Coronary artery (tissue), 2 donors: Measurements from ENCODE around the gene PRPS1L1.

Source experiments
- DNase-seq: peaks from one replicate; pipeline ENCODE4 v3.0.0-alpha.2; 2017; ENCODE audit warnings: low spot score
- H3K27ac ChIP-seq, 2 donors: fragments of 200-600 bp; sonication (generic); one replicate each; pipeline ENCODE4 v1.5.1; 2016 to 2019
- H3K4me3 ChIP-seq: fragments of 200-600 bp; sonication (generic); 2 replicates; pipeline ENCODE4 v1.5.1; 2016; ENCODE audit warnings: mild to moderate bottlenecking, moderate library complexity
- CTCF ChIP-seq: fragments of 200-600 bp; sonication (generic); IDR thresholded peaks from one replicate; pipeline ENCODE4 v1.5.1; 2019; ENCODE audit warnings: antibody characterized with exemption

Gene PRPS1L1

DNA sequence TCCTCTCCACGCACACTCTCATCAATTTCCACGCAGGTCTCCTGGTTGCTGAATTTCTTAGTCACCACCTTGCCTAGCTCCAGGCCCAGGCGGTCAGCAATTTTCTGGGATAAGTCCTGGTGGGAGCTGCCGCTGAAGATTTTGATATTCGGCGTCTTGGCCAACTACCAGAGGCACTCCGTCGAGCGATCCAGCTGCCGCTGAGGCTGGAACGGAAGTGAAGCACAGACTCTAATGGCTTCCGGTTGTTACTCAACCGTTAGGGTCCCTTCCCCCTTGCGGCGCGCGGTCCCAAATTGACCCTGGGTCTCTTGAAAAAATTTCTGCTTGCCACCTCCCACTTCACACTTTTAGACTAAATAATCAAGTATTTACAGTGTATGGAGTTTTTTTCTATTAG is at the start of gene PRPS1L1:
TSS of gene PRPS1L1 (minus strand) at position 219 of the 400 bp plus-strand sequence.
- no peak within 1 kb of the TSS for H3K4me3 ChIP-seq
- H3K27ac ChIP-seq, result no peak within 1 kb of the TSS
- TF ChIP-seq CTCF, result no peak
- no peak for DNase-seq

DNA sequence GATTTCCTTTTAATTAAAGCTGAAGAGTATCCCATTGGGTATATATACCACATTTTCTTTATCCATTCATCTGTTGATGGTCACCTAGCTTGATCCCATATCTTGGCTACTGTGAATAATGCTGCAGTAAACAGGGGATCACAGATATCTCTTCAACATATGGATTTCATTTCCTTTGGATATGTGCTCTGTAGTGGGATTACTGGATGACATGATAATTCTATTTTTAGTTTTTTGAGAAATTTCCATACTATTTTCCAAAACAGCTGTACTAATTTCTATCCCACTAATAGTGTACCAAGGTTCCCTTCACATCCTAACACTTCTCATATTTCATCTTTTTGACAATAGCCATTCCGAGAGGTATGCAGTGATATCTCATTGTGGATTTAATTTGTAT is 48.8 kb upstream of the PRPS1L1 start:
- TF ChIP-seq CTCF, result no peak
- no peak for DNase-seq
- Histone ChIP-seq H3K27ac (no peak overlapping the region), H3K4me3 (no peak overlapping the region)

DNA sequence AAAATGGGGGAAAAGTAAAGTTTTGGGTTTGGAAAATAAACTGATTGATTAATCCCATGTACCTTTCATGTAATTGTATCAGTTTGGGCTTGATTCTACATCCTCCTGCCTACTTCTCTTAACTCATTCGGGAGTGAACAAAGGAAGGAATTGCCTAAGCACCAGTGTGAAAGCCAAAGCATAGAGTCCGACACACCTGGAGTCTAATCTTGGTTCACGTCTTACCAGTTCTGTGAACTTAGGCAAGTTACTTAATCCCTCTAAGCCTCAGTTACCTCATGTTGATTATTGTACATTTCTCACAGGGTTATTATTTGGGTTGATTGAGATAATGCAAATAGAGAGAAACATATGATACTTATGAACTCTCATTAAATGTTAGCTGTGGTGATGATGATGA is 41.1 kb upstream of the PRPS1L1 start:
- Histone ChIP-seq H3K27ac (no peak overlapping the region), H3K4me3 (no peak overlapping the region)
- no peak for DNase-seq
- no peak for TF ChIP-seq CTCF

DNA sequence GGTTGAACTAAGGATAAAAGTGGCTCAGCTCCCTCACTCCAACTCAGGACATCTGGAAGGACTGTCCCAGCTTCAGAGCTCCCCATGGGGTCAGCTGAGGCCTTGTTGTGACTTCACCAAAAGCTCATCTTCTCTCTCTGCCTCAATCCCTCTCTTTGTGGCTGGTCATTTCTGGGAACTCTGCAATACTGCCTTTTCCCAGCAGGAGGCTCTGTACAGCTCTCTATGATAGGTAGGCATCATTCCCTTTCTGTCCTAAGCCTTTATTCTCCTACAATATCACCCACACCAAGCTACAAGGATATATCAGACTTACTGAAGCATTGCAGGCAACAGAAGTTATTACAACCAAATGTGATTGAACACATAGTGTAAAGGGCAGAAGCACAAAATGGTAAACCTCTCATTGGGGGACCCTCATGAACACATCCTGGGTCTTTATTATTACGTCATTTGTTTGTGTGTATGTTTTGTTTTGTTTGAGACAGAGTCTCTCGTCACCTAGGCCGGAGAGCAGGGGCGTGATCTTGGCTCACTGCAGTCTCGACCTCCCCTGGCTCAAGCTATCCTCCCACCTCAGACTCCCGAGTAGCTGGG is 36.7 kb upstream of the PRPS1L1 start:
- no peak overlapping the region for H3K4me3 ChIP-seq
- no peak for DNase-seq
- no peak overlapping the region for H3K27ac ChIP-seq
- TF ChIP-seq CTCF, result no peak

DNA sequence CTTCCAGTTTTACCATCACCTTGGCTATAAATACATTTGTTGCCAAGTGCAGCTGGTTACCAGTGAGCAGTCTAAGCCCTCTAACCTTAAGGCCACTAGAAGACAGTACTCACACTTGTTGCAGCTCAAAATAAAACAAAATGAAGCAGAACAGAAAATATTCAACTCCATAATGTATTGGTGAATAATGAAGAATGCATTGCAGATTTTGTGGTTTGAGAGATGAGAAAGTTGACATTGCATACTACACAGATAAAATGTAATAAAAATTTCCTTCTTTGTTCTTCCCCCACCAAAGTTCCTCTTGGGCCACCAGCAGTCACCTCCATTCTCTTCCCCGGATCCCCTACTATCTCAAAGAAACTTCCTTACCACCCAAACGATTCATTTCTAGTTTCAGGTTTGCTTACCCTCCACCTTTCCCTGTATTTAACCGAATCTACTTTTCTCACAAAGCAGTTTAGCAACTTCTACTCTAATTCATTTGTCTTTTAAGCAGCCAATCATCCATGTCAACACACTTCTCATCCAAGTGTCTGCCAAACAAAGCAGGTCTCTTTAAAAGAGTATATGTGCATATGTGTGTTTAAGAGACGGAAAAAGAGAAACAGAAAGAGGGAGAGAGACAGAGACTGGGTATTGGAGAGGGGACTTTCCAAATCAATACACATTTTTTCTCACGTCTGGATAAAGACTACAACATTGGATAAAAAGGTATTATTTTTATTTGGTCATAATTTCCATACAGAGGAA is 35.7 kb upstream of the PRPS1L1 start:
- H3K27ac ChIP-seq, result no peak overlapping the region
- H3K4me3 ChIP-seq, result no peak overlapping the region
- TF ChIP-seq CTCF, result no peak
- DNase-seq, result no peak

DNA sequence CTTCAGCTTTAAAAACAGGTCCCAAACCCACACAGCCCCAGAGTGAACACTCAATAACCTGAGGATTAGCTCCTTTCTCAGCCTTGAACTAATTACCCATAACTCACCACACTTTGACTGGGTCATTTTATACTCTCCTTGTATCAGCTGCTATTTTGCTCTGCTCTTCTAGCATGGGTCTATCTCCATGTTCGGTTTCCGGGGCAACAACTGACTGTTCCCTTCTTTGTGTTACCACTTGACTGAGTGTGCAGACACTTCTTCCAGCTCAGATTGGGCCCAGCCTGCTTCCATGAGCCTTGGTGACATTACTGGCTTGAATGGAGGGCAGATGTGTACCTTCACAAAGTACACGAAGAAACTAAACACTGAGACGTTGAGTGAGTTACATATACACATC is 31.5 kb upstream of the PRPS1L1 start:
- no peak overlapping the region for H3K4me3 ChIP-seq
- no peak for TF ChIP-seq CTCF

GRCh38 chr7:18053941-18054340 is 26.3 kb upstream of the PRPS1L1 start:
- H3K27ac ChIP-seq, result no peak overlapping the region
- no peak for TF ChIP-seq CTCF
- no peak overlapping the region for H3K4me3 ChIP-seq
- DNase-seq, result no peak

More for the DNA sequence above, 31.5 kb upstream of the PRPS1L1 start:
- H3K27ac ChIP-seq, result no peak overlapping the region
- DNase-seq, result no peak
